GM08714 (cell line): ENCODE measurements around the gene BLMH.
A peak's percentile ranks its signal among the peaks of the same experiment; 100 is the strongest.

Experiments used
- H3K4me3 ChIP-seq: fragments of 200-500 bp; sonication (Bioruptor generic); 2 replicates; pipeline ENCODE4 v1.5.1; 2014; ENCODE audit warnings: mild to moderate bottlenecking, low read length, inconsistent platforms
- ZNF274 ChIP-seq: IDR thresholded peaks from 2 replicates; pipeline ENCODE4 v1.6.1; 2012; ENCODE audit warnings: mild to moderate bottlenecking, low read depth, low read length

The BLMH gene

DNA sequence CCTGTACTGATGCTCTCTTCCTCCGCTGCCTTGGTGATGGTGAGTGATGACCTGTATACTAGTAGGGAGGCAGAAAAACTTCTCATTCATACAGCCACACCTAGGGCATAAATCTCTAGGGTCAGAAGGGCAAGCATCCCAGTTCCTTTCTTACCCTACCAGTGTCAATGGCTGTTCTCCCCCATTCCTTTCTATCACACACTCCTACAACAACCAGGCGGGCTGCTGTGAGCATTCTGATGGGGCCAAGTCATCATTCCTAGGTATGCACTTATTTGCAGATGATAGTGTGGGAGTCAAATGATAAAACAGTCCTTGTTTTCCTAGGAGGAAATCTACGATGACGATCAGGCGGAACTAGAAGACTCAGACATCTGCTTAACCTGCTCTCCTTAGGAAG, 42.3 kb downstream of the BLMH start:
- TF ChIP-seq ZNF274 = no peak
- no peak overlapping the region for H3K4me3 ChIP-seq

DNA sequence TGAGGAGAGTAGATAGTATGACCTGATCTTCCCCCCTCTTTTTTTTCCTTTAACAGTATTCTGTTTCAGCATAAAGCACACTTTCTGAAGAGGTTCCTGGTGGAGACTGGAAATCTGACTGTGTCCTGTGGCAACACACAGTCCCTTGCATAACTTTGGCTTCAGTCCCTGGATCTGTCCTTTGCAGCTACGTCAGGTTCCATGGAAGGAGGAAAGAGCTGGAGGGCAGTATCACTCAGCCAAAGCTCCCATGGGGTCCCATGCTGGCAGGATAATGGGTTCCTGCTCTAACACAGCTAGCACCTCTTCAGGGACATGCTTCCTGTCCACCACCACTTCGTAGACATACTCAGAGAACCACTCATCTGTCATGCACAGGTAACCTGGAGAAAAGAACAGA, 43.0 kb downstream of the BLMH start:
- H3K4me3 ChIP-seq = no peak overlapping the region
- no peak for TF ChIP-seq ZNF274

GRCh38 chr17:30246460-30246859, 45.3 kb downstream of the BLMH start:
- no peak overlapping the region for H3K4me3 ChIP-seq
- TF ChIP-seq ZNF274 = no peak

DNA sequence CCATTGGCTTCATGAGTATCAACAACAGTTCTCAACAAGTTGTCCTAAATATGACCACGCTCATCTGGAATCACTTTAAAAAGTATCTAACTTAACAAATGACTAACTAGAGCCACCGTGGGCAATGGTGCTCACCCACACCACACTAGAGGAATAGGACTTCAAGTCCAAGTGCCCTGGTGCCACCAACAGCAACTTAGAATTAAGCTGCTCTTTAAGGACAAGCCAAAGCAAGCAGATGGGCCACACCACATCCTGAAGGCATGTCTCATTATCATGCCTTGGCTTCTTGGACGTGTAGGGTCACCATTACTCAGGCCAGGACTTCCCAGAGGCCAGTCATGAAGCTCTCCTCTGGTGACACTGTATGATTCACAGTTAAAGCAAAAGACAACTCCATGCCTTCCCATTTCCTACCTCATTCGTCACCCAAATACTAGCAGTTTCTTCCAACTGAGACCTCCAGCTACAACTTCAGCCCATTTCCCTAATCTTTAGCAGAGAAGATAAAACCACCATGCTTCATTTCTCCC, 46.8 kb downstream of the BLMH start:
- no peak for TF ChIP-seq ZNF274
- H3K4me3 ChIP-seq = no peak overlapping the region

DNA sequence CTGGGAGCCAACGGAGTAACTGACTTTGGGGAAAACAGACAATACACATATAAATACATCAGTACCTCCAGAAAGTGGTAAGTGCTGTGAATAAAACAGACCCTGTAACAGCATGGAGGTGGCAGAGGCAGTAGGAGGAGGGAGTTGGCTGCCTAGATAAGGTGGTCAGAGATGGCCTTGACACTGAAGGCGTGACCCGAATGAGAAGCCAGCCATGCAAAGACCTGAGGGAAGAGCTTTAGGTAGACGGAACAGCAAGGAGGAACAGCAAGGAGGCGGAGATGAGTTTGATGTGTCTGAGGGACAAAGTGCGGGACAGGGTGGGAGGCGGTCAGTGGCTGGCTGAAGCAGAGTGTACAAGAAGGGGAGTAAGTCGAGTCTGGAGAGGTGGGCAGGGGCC, 48.2 kb downstream of the BLMH start:
- TF ChIP-seq ZNF274 = no peak
- H3K4me3 ChIP-seq = no peak overlapping the region

GRCh38 chr17:30243002-30243401, 48.7 kb downstream of the BLMH start:
- TF ChIP-seq ZNF274 = no peak

GRCh38 chr17:30241051-30241450, 50.7 kb downstream of the BLMH start:
- H3K4me3 ChIP-seq = no peak overlapping the region
- no peak for TF ChIP-seq ZNF274

More at GRCh38 chr17:30243002-30243401, 48.7 kb downstream of the BLMH start:
- H3K4me3 ChIP-seq = no peak overlapping the region

- no peak overlapping the region for H3K4me3 ChIP-seq
- TF ChIP-seq ZNF274 = no peak
Observed at GRCh38 chr17:30240177-30240576, 51.6 kb downstream of the BLMH start.

- no peak overlapping the region for H3K4me3 ChIP-seq
- TF ChIP-seq ZNF274 = no peak
Observed at GRCh38 chr17:30239089-30239462, 52.7 kb downstream of the BLMH start.

DNA sequence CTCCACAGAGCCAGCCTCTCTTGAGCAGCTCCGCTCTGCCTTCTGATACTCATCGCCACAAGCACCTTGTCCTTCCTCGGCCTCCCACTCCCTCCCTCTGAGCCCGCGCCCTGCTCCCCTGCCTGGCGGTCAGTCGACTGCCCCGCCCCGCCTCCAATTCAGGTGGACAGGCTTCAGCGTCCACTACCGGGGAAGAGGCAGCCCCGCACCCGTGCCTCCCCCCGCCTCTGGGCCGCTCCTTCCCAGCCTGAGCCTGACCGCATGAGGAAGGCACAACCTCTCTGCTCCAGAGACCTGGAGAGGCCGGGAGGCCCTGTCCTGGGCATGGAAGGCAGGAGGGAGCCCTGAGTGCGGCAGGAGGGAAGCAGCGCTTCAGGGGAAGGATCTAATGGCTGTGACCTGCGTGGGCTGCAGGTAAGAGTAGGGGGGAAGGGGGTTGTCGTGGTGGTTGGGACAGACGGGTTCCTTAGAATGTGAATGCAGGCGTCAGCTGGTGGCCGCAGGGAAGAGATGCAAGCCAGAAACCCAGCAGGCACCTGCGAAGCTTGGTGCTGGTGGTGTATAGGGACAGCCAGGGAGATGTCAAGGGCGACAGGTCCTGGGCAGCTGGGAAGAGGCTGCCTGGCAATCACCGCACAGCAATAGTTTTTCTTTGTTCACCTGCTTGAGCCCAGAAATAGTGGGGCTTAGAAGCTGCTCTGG, 53.2 kb downstream of the BLMH start:
- no peak overlapping the region for H3K4me3 ChIP-seq
- no peak for TF ChIP-seq ZNF274

DNA sequence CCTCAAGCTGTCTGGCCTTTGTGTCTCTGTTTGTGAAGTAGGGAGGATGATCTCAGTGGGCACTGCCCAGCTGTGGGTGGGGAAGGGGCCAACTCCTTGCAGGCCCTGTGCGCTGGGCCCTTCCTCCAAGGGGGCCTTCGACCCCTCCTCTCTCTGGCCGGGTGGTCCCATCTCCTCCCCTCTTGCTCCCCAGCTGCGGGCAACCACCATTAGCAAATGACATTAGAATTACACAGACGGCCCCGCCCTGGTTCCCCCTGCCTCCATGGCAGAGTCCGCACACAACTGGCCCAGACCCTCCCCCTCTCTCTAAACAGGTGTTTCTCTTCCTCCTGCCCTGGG, 53.8 kb downstream of the BLMH start:
- no peak for TF ChIP-seq ZNF274
- no peak overlapping the region for H3K4me3 ChIP-seq

DNA sequence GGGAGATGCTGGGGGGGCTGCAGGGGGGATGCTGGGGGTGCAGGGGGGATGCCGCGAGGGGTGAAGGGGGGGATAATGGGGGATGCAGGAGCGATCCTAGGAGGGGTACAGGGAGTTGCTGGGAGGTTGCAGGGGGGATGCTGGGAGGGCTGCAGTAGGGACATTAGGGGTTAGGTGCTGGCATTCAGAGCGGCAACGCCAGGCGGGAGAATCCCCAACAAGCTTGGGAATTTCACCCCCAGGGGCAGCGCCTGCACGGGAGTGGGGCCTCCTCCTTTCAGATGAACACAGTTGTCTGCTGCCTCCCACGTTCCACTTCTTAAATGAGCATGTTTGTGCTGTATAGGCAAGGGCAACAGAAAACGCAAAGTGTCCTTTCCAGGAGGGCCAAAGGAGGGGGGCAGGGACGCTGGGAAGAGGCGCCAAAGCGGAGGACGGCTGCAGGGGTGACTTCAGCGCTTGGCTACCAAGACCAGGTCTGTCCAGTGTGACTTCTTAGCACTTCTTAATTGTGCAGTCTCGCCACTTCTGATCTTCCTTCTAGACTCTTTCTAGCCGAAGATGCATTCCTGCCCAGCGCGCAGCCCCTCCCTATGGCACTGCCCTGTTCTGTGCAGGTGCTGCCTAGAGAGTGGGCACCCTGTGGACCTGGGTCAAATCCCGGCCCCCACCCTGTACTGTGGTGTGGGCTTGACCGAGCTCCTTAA, 54.3 kb downstream of the BLMH start:
- no peak overlapping the region for H3K4me3 ChIP-seq

GRCh38 chr17:30236766-30237165, 55.0 kb downstream of the BLMH start:
- H3K4me3 ChIP-seq = no peak overlapping the region; the same call in 1 of the 2 replicates
- no peak for TF ChIP-seq ZNF274

More for the DNA sequence above, 54.3 kb downstream of the BLMH start:
- no peak for TF ChIP-seq ZNF274

DNA sequence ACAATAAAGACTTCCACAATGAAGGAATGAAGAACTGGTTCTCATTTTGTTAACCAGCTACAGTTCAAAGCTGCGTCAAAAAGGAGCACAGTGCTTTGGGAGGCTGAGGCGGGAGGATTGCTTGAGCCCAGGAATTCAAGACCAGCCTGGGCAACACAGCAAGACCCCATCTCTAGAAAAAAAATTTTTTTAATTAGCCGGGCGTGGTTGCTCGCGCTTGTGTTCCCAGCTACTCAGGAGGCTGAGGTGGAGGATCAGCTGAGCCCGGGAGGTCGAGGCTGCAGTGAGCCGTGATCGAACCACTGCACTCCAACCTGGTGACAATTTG, 55.5 kb downstream of the BLMH start:
- H3K4me3 ChIP-seq = peak overlapping the region; percentile 45; the same call in 1 of the 2 replicates
- TF ChIP-seq ZNF274 = no peak
